ENCODE data around the gene EXOC6.

EXOC6 gene

GRCh38 chr10:92826504-92826903 lies 21.8 kb upstream of the EXOC6 start:
- Mint-ChIP-seq H3K4me3 (no peak overlapping the region), H3K36me3 (ENCODE audit: low read depth) (no peaks in the 10 kb centered on the region), H3K27ac (no peak overlapping the region), H3K9me3 (peaks cover 7% of the 10 kb centered on the region), H3K4me1 (ENCODE audit: low read depth) (peaks cover 23% of the 10 kb centered on the region), H3K27me3 (ENCODE audit: low read depth) (peaks cover 8% of the 10 kb centered on the region)
- DNase-seq (ENCODE audit: low spot score), result no peak

- no peak for DNase-seq (ENCODE audit: low spot score)
- Mint-ChIP-seq H3K9me3 (peaks cover 7% of the 10 kb centered on the region), H3K4me3 (no peak overlapping the region), H3K4me1 (ENCODE audit: low read depth) (peaks cover 14% of the 10 kb centered on the region), H3K27me3 (ENCODE audit: low read depth) (peaks cover 6% of the 10 kb centered on the region), H3K36me3 (ENCODE audit: low read depth) (no peaks in the 10 kb centered on the region), H3K27ac (no peak overlapping the region)
Measured at GRCh38 chr10:92829042-92829785, 19.1 kb upstream of the EXOC6 start.

- H3K4me3 Mint-ChIP-seq, result no peak overlapping the region
- H3K36me3 Mint-ChIP-seq (ENCODE audit: low read depth), result no peaks in the 10 kb centered on the region
- DNase-seq (ENCODE audit: low spot score), result no peak
- peaks cover 6% of the 10 kb centered on the region for H3K27me3 Mint-ChIP-seq (ENCODE audit: low read depth)
- peaks cover 14% of the 10 kb centered on the region for H3K4me1 Mint-ChIP-seq (ENCODE audit: low read depth)
- peaks cover 7% of the 10 kb centered on the region for H3K9me3 Mint-ChIP-seq
- H3K27ac Mint-ChIP-seq, result no peak overlapping the region
Measured at GRCh38 chr10:92829786-92830377, 18.4 kb upstream of the EXOC6 start.

GRCh38 chr10:92830478-92831389 lies 17.6 kb upstream of the EXOC6 start:
- Mint-ChIP-seq H3K4me1 (ENCODE audit: low read depth) (peaks cover 11% of the 10 kb centered on the region), H3K36me3 (ENCODE audit: low read depth) (no peaks in the 10 kb centered on the region), H3K4me3 (peak overlapping the region; percentile 69), H3K27me3 (ENCODE audit: low read depth) (peaks cover 3% of the 10 kb centered on the region), H3K9me3 (peaks cover 7% of the 10 kb centered on the region), H3K27ac (peak overlapping the region; percentile 64)
- DNase-seq (ENCODE audit: low spot score), result no peak

- no peak for DNase-seq (ENCODE audit: low spot score)
- no peaks in the 10 kb centered on the region for H3K27me3 Mint-ChIP-seq (ENCODE audit: low read depth)
- H3K36me3 Mint-ChIP-seq (ENCODE audit: low read depth), result no peaks in the 10 kb centered on the region
- no peak overlapping the region for H3K4me3 Mint-ChIP-seq
- no peak overlapping the region for H3K27ac Mint-ChIP-seq
- peaks cover 7% of the 10 kb centered on the region for H3K4me1 Mint-ChIP-seq (ENCODE audit: low read depth)
- peaks cover 7% of the 10 kb centered on the region for H3K9me3 Mint-ChIP-seq
Measured at GRCh38 chr10:92832121-92832520, 16.2 kb upstream of the EXOC6 start.

- no peak for DNase-seq (ENCODE audit: low spot score)
- Mint-ChIP-seq H3K4me1 (ENCODE audit: low read depth) (peaks cover 10% of the 10 kb centered on the region), H3K27ac (no peak overlapping the region), H3K4me3 (no peak overlapping the region), H3K27me3 (ENCODE audit: low read depth) (no peaks in the 10 kb centered on the region), H3K36me3 (ENCODE audit: low read depth) (no peaks in the 10 kb centered on the region), H3K9me3 (peaks cover 7% of the 10 kb centered on the region)
Measured at GRCh38 chr10:92832998-92833650, 15.2 kb upstream of the EXOC6 start.

GRCh38 chr10:92834331-92834730 lies 14.0 kb upstream of the EXOC6 start:
- H3K27ac Mint-ChIP-seq, result no peak overlapping the region
- no peak for DNase-seq (ENCODE audit: low spot score)
- no peak overlapping the region for H3K4me3 Mint-ChIP-seq
- peaks cover 10% of the 10 kb centered on the region for H3K4me1 Mint-ChIP-seq (ENCODE audit: low read depth)
- H3K9me3 Mint-ChIP-seq, result peaks cover 7% of the 10 kb centered on the region
- H3K36me3 Mint-ChIP-seq (ENCODE audit: low read depth), result no peaks in the 10 kb centered on the region
- no peaks in the 10 kb centered on the region for H3K27me3 Mint-ChIP-seq (ENCODE audit: low read depth)

GRCh38 chr10:92834986-92835385 lies 13.3 kb upstream of the EXOC6 start:
- no peaks in the 10 kb centered on the region for H3K27me3 Mint-ChIP-seq (ENCODE audit: low read depth)
- no peaks in the 10 kb centered on the region for H3K36me3 Mint-ChIP-seq (ENCODE audit: low read depth)
- H3K9me3 Mint-ChIP-seq, result peaks cover 7% of the 10 kb centered on the region
- H3K27ac Mint-ChIP-seq, result no peak overlapping the region
- DNase-seq (ENCODE audit: low spot score), result no peak
- H3K4me1 Mint-ChIP-seq (ENCODE audit: low read depth), result peaks cover 10% of the 10 kb centered on the region
- H3K4me3 Mint-ChIP-seq, result no peak overlapping the region

GRCh38 chr10:92837456-92837855 lies 10.9 kb upstream of the EXOC6 start:
- H3K4me3 Mint-ChIP-seq, result no peak overlapping the region
- H3K36me3 Mint-ChIP-seq (ENCODE audit: low read depth), result no peaks in the 10 kb centered on the region
- no peaks in the 10 kb centered on the region for H3K27me3 Mint-ChIP-seq (ENCODE audit: low read depth)
- no peak for DNase-seq (ENCODE audit: low spot score)
- H3K9me3 Mint-ChIP-seq, result no peaks in the 10 kb centered on the region
- H3K4me1 Mint-ChIP-seq (ENCODE audit: low read depth), result peaks cover 2% of the 10 kb centered on the region
- no peak overlapping the region for H3K27ac Mint-ChIP-seq

GRCh38 chr10:92839191-92840085 lies 8.9 kb upstream of the EXOC6 start:
- DNase-seq (ENCODE audit: low spot score), result no peak
- Mint-ChIP-seq H3K4me3 (no peak overlapping the region), H3K36me3 (ENCODE audit: low read depth) (no peaks in the 10 kb centered on the region), H3K27me3 (ENCODE audit: low read depth) (no peaks in the 10 kb centered on the region), H3K4me1 (ENCODE audit: low read depth) (peaks cover 7% of the 10 kb centered on the region), H3K27ac (no peak overlapping the region), H3K9me3 (no peaks in the 10 kb centered on the region)

- peaks cover 32% of the 10 kb centered on the region for H3K4me1 Mint-ChIP-seq (ENCODE audit: low read depth)
- no peak overlapping the region for H3K4me3 Mint-ChIP-seq
- peaks cover 2% of the 10 kb centered on the region for H3K36me3 Mint-ChIP-seq (ENCODE audit: low read depth)
- no peak overlapping the region for H3K27ac Mint-ChIP-seq
- DNase-seq (ENCODE audit: low spot score), result no peak
- H3K9me3 Mint-ChIP-seq, result peaks cover 7% of the 10 kb centered on the region
- H3K27me3 Mint-ChIP-seq (ENCODE audit: low read depth), result no peaks in the 10 kb centered on the region
Measured at GRCh38 chr10:92844746-92845145, 3.6 kb upstream of the EXOC6 start.

GRCh38 chr10:92845921-92846320 lies 2.4 kb upstream of the EXOC6 start:
- peaks cover 7% of the 10 kb centered on the region for H3K9me3 Mint-ChIP-seq
- no peak for DNase-seq (ENCODE audit: low spot score)
- peaks cover 32% of the 10 kb centered on the region for H3K4me1 Mint-ChIP-seq (ENCODE audit: low read depth)
- H3K4me3 Mint-ChIP-seq, result no peak overlapping the region
- peaks cover 2% of the 10 kb centered on the region for H3K36me3 Mint-ChIP-seq (ENCODE audit: low read depth)
- H3K27me3 Mint-ChIP-seq (ENCODE audit: low read depth), result no peaks in the 10 kb centered on the region
- H3K27ac Mint-ChIP-seq, result peak overlapping the region; percentile 31

GRCh38 chr10:92846344-92846743 lies 2.0 kb upstream of the EXOC6 start:
- H3K36me3 Mint-ChIP-seq (ENCODE audit: low read depth), result peaks cover 2% of the 10 kb centered on the region
- peaks cover 32% of the 10 kb centered on the region for H3K4me1 Mint-ChIP-seq (ENCODE audit: low read depth)
- peaks cover 7% of the 10 kb centered on the region for H3K9me3 Mint-ChIP-seq
- H3K27ac Mint-ChIP-seq, result peak overlapping the region; percentile 12
- no peak for DNase-seq (ENCODE audit: low spot score)
- peak overlapping the region; percentile 92 for H3K4me3 Mint-ChIP-seq
- no peaks in the 10 kb centered on the region for H3K27me3 Mint-ChIP-seq (ENCODE audit: low read depth)

Measured in T-helper 2 cell treated with Interferon-gamma antibody and Interleukin-4, amounts not matched to agents 5 μg/mL and 100 μg/mL, for 36 hours (primary cell).